WTC11 (cell line): ENCODE results near the gene DNAJB12. TPM values are rescaled to one million over a fixed set of nuclear protein-coding genes. Genes with fewer than 3 reads are reported as not detected.

Experiments
- ATF3 ChIP-seq: sonication (generic); formaldehyde crosslinking; conservative IDR thresholded peaks from 2 replicates; pipeline ENCODE4 v1.8.1; 2022; ENCODE audit warnings: mild to moderate bottlenecking, missing genetic modification reagents
- ELF4 ChIP-seq: sonication (generic); formaldehyde crosslinking; IDR thresholded peaks from 2 replicates; pipeline ENCODE4 v1.8.1; 2022; ENCODE audit warnings: low read depth, mild to moderate bottlenecking, moderate library complexity, missing genetic modification reagents
- JAZF1 ChIP-seq: fragments of 250-450 bp; sonication (Bioruptor Pico); IDR thresholded peaks from 2 replicates; pipeline ENCODE4 v1.9.0; 2021; ENCODE audit warnings: moderate library complexity, mild to moderate bottlenecking, inconsistent platforms
- MYBL2 ChIP-seq: sonication (generic); formaldehyde crosslinking; IDR thresholded peaks from 2 replicates; pipeline ENCODE4 v1.8.1; 2023; ENCODE audit warnings: mild to moderate bottlenecking, moderate library complexity, missing genetic modification reagents
- NR2C2 ChIP-seq: sonication (generic); formaldehyde crosslinking; IDR thresholded peaks from 2 replicates; pipeline ENCODE4 v1.8.0; 2022; ENCODE audit warnings: mild to moderate bottlenecking, missing genetic modification reagents
- NR3C1 ChIP-seq: sonication (generic); formaldehyde crosslinking; conservative IDR thresholded peaks from 2 replicates; pipeline ENCODE4 v1.8.1; 2023; ENCODE audit warnings: low read depth, mild to moderate bottlenecking, missing genetic modification reagents
- OVOL2 ChIP-seq: fragments of 250-450 bp; sonication (Bioruptor Pico); IDR thresholded peaks from 2 replicates; pipeline ENCODE4 v1.9.0; 2021; ENCODE audit warnings: mild to moderate bottlenecking, borderline replicate concordance
- PRDM15 ChIP-seq: sonication (generic); formaldehyde crosslinking; IDR thresholded peaks from 2 replicates; pipeline ENCODE4 v1.8.0; 2022; ENCODE audit warnings: missing genetic modification reagents
- RELA ChIP-seq: sonication (generic); formaldehyde crosslinking; IDR thresholded peaks from 2 replicates; pipeline ENCODE4 v1.8.1; 2022; ENCODE audit warnings: missing genetic modification reagents, mild to moderate bottlenecking, borderline replicate concordance
- TCF7 ChIP-seq: sonication (generic); formaldehyde crosslinking; IDR thresholded peaks from 2 replicates; pipeline ENCODE4 v1.8.0; 2022; ENCODE audit warnings: mild to moderate bottlenecking, low read depth, missing genetic modification reagents, moderate library complexity
- TEAD1 ChIP-seq: sonication (generic); formaldehyde crosslinking; IDR thresholded peaks from 2 replicates; pipeline ENCODE4 v1.8.0; 2022; ENCODE audit warnings: mild to moderate bottlenecking, missing genetic modification reagents
- TEAD4 ChIP-seq: sonication (generic); formaldehyde crosslinking; IDR thresholded peaks from 2 replicates; pipeline ENCODE4 v1.8.0; 2022; ENCODE audit warnings: mild to moderate bottlenecking, missing genetic modification reagents
- ZBTB43 ChIP-seq: sonication (generic); formaldehyde crosslinking; IDR thresholded peaks from 2 replicates; pipeline ENCODE4 v1.8.1; 2023; ENCODE audit warnings: mild to moderate bottlenecking, missing genetic modification reagents
- ZNF121 ChIP-seq: sonication (generic); formaldehyde crosslinking; IDR thresholded peaks from 2 replicates; pipeline ENCODE4 v1.8.0; 2023; ENCODE audit warnings: missing genetic modification reagents
- ZNF423 ChIP-seq: fragments of 250-450 bp; sonication (Bioruptor Pico); IDR thresholded peaks from 2 replicates; pipeline ENCODE4 v2.1.2; 2022; ENCODE audit warnings: mild to moderate bottlenecking, moderate library complexity
- ZNF425 ChIP-seq: fragments of 250-450 bp; sonication (Bioruptor Pico); conservative IDR thresholded peaks from 2 replicates; pipeline ENCODE4 v1.9.0; 2021; ENCODE audit warnings: mild to moderate bottlenecking
- total RNA-seq: library from RNA; stranded (reverse); gene quantifications from 3 replicates; pipeline ENCODE4 v1.2.3, GENCODE V29; 2021
- TF ChIP-seq, protein P1 (sequence below): sonication (generic); formaldehyde crosslinking; IDR thresholded peaks from 2 replicates; pipeline ENCODE4 v1.8.1; 2023; ENCODE audit warnings: mild to moderate bottlenecking, missing genetic modification reagents, moderate library complexity
- TF ChIP-seq, protein P2 (sequence below): sonication (generic); formaldehyde crosslinking; IDR thresholded peaks from 2 replicates; pipeline ENCODE4 v1.8.0; 2022; ENCODE audit warnings: mild to moderate bottlenecking, missing genetic modification reagents
- TF ChIP-seq, protein P3 (sequence below): sonication (generic); formaldehyde crosslinking; IDR thresholded peaks from 2 replicates; pipeline ENCODE4 v1.8.1; 2023; ENCODE audit warnings: mild to moderate bottlenecking, moderate library complexity, missing genetic modification reagents
- TF ChIP-seq, protein P4 (sequence below): sonication (generic); formaldehyde crosslinking; IDR thresholded peaks from 2 replicates; pipeline ENCODE4 v1.8.1; 2022; ENCODE audit warnings: low read depth, mild to moderate bottlenecking, moderate library complexity, missing genetic modification reagents, borderline replicate concordance
- TF ChIP-seq, protein P5 (sequence below): fragments of 250-450 bp; sonication (Bioruptor Pico); IDR thresholded peaks from 2 replicates; pipeline ENCODE4 v1.9.0; 2021; ENCODE audit warnings: mild to moderate bottlenecking
- TF ChIP-seq, protein P6 (sequence below): fragments of 250-450 bp; sonication (Bioruptor Pico); IDR thresholded peaks from 2 replicates; pipeline ENCODE4 v1.9.0; 2021; ENCODE audit warnings: mild to moderate bottlenecking

Gene DNAJB12
- total RNA-seq, 1 experiment from 2014 or later = 21.6 TPM

DNA sequence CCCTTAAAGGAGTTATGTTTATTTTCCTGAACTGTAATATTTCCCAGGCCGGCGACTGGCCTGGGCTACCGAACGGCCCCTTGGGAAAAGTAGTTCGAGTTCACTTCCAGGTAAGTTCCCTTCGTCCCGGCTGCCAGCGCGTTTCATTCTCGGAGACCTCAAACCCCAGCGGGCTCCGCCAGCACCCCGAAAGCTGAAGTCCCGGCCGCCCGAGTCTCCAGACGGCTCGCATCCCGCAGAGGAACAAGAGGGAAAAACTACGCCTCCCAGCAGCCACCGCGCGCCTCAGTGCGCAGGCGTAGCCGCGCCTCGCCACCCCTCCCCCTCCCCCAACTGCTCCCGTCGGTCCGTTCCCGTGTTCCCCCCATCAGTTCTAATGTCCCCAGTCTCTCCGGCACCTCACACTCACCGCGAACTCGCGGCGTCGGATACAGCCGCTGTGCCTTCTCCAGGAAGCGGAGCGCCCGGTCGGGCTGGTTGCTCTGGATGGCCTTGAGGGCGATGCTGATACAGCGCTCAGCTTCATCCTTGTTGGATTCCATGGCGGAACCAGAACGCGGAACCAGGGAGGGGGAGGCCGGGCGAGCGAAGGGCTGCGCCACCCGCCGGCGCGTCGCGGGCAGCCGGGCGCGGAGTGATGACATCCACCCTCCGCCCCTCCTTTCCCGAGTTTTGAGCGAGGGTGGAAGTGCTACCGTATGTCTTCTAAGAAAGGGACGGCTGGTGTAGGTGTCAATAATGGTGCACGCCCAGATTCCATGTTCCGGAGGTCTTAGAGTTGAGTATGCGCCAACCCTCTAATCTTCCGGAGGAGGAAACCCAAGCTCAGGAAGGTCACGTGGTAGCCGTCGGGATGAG, at the start of gene DNAJB12 (continued):
- TF ChIP-seq, protein P1, sequence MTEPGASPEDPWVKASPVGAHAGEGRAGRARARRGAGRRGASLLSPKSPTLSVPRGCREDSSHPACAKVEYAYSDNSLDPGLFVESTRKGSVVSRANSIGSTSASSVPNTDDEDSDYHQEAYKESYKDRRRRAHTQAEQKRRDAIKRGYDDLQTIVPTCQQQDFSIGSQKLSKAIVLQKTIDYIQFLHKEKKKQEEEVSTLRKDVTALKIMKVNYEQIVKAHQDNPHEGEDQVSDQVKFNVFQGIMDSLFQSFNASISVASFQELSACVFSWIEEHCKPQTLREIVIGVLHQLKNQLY = no peak
- TF ChIP-seq TEAD4 (CRISPR knock-in tag) (no peak), NR2C2 (no peak), PRDM15 (CRISPR knock-in tag) (no peak), ZBTB43 (CRISPR knock-in tag) (peak; percentile 66; the same call in 1 of the 2 replicates), TCF7 (CRISPR knock-in tag) (no peak), ZNF423 (CRISPR knock-in tag) (no peak), ELF4 (CRISPR knock-in tag) (no peak), JAZF1 (CRISPR knock-in tag) (no peak), ATF3 (no peak), OVOL2 (CRISPR knock-in tag) (no peak), MYBL2 (CRISPR knock-in tag) (peak; percentile 49; the same call in 1 of the 2 replicates), NR3C1 (no peak), RELA (no peak), ZNF121 (CRISPR knock-in tag) (no peak), TEAD1 (CRISPR knock-in tag) (peak; percentile 26; the same call in 1 of the 2 replicates), ZNF425 (CRISPR knock-in tag) (no peak)
- TF ChIP-seq, protein P2, sequence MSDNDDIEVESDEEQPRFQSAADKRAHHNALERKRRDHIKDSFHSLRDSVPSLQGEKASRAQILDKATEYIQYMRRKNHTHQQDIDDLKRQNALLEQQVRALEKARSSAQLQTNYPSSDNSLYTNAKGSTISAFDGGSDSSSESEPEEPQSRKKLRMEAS = peak; percentile 84
- TF ChIP-seq, protein P3, sequence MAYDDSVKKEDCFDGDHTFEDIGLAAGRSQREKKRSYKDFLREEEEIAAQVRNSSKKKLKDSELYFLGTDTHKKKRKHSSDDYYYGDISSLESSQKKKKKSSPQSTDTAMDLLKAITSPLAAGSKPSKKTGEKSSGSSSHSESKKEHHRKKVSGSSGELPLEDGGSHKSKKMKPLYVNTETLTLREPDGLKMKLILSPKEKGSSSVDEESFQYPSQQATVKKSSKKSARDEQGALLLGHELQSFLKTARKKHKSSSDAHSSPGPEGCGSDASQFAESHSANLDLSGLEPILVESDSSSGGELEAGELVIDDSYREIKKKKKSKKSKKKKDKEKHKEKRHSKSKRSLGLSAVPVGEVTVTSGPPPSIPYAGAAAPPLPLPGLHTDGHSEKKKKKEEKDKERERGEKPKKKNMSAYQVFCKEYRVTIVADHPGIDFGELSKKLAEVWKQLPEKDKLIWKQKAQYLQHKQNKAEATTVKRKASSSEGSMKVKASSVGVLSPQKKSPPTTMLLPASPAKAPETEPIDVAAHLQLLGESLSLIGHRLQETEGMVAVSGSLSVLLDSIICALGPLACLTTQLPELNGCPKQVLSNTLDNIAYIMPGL = peak; percentile 82; the same call in 1 of the 2 replicates
- TF ChIP-seq, protein P4, sequence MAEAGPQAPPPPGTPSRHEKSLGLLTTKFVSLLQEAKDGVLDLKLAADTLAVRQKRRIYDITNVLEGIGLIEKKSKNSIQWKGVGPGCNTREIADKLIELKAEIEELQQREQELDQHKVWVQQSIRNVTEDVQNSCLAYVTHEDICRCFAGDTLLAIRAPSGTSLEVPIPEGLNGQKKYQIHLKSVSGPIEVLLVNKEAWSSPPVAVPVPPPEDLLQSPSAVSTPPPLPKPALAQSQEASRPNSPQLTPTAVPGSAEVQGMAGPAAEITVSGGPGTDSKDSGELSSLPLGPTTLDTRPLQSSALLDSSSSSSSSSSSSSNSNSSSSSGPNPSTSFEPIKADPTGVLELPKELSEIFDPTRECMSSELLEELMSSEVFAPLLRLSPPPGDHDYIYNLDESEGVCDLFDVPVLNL = no peak
- TF ChIP-seq, protein P5, sequence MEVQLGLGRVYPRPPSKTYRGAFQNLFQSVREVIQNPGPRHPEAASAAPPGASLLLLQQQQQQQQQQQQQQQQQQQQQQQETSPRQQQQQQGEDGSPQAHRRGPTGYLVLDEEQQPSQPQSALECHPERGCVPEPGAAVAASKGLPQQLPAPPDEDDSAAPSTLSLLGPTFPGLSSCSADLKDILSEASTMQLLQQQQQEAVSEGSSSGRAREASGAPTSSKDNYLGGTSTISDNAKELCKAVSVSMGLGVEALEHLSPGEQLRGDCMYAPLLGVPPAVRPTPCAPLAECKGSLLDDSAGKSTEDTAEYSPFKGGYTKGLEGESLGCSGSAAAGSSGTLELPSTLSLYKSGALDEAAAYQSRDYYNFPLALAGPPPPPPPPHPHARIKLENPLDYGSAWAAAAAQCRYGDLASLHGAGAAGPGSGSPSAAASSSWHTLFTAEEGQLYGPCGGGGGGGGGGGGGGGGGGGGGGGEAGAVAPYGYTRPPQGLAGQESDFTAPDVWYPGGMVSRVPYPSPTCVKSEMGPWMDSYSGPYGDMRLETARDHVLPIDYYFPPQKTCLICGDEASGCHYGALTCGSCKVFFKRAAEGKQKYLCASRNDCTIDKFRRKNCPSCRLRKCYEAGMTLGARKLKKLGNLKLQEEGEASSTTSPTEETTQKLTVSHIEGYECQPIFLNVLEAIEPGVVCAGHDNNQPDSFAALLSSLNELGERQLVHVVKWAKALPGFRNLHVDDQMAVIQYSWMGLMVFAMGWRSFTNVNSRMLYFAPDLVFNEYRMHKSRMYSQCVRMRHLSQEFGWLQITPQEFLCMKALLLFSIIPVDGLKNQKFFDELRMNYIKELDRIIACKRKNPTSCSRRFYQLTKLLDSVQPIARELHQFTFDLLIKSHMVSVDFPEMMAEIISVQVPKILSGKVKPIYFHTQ = no peak
- TF ChIP-seq, protein P6, sequence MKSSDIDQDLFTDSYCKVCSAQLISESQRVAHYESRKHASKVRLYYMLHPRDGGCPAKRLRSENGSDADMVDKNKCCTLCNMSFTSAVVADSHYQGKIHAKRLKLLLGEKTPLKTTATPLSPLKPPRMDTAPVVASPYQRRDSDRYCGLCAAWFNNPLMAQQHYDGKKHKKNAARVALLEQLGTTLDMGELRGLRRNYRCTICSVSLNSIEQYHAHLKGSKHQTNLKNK (CRISPR knock-in tag) = no peak
